Kidney epithelial cell (primary cell): ENCODE measurements around the gene PGM3. TPM values are rescaled to one million over a fixed set of nuclear protein-coding genes. Genes with fewer than 3 reads are reported as not detected.
A peak's percentile ranks its signal among the peaks of the same experiment; 100 is the strongest.

Source experiments
- DNase-seq: peaks from one replicate; pipeline ENCODE4 v3.0.0-alpha.2; 2010; ENCODE audit warnings: low read depth
- H3K27me3 ChIP-seq: 2 replicates; pipeline ENCODE4 v1.6.0; 2011; ENCODE audit warnings: low read length; ENCODE audit not compliant: control insufficient read depth, insufficient read depth
- H3K36me3 ChIP-seq: 2 replicates; pipeline ENCODE4 v1.5.1; 2011; ENCODE audit warnings: low read length; ENCODE audit not compliant: control insufficient read depth, insufficient read depth
- H3K4me3 ChIP-seq: 2 replicates; pipeline ENCODE4 v1.5.1; 2011; ENCODE audit warnings: low read depth, mild to moderate bottlenecking, control low read depth, low read length
- CTCF ChIP-seq: IDR thresholded peaks from 2 replicates; pipeline ENCODE4 v1.5.1; 2011; ENCODE audit warnings: mild to moderate bottlenecking, moderate library complexity, low read length, control low read depth, inconsistent platforms; ENCODE audit not compliant: insufficient read depth, poor library complexity, severe bottlenecking
- total RNA-seq: library from RNA; depleted of rRNA; stranded (reverse); fragments of >200 nt; gene quantifications from 2 replicates; pipeline ENCODE4 v1.2.3, GENCODE V29; 2015

Gene PGM3
- total RNA-seq: 26.3 and 35.3 TPM in 2 replicates

- no peak for TF ChIP-seq CTCF
- no peaks in the 10 kb centered on the region for H3K27me3 ChIP-seq
- peaks cover 4% of the 10 kb centered on the region for H3K36me3 ChIP-seq
- peak; percentile 51 for DNase-seq
- H3K4me3 ChIP-seq: peak within 1 kb of the TSS; percentile 99
Measured at GRCh38 chr6:83192871-83193746, at the start of gene PGM3, which contains the start of gene RWDD2A. TSS of gene PGM3 (minus strand) at chr6:83193265. CDS start at chr6:83191012, 2,253 bp downstream. TSS of gene RWDD2A (plus strand) at chr6:83193357. CDS start at chr6:83194452, 1,095 bp downstream.

GRCh38 chr6:83231146-83231545 lies 38.1 kb upstream of the PGM3 start:
- no peak for DNase-seq
- TF ChIP-seq CTCF: no peak
- Histone ChIP-seq H3K27me3 (no peaks in the 10 kb centered on the region), H3K4me3 (no peak overlapping the region), H3K36me3 (no peaks in the 10 kb centered on the region)

GRCh38 chr6:83226517-83226916 lies 33.5 kb upstream of the PGM3 start:
- no peaks in the 10 kb centered on the region for H3K36me3 ChIP-seq
- H3K4me3 ChIP-seq: no peak overlapping the region
- no peak for TF ChIP-seq CTCF
- H3K27me3 ChIP-seq: no peaks in the 10 kb centered on the region
- no peak for DNase-seq

- Histone ChIP-seq H3K27me3 (no peaks in the 10 kb centered on the region), H3K4me3 (no peak overlapping the region), H3K36me3 (no peaks in the 10 kb centered on the region)
- DNase-seq: no peak
- TF ChIP-seq CTCF: peak; percentile 35
Measured at GRCh38 chr6:83221889-83222479, 28.9 kb upstream of the PGM3 start.

- no peak for TF ChIP-seq CTCF
- no peak overlapping the region for H3K4me3 ChIP-seq
- H3K36me3 ChIP-seq: no peaks in the 10 kb centered on the region
- H3K27me3 ChIP-seq: no peaks in the 10 kb centered on the region
- no peak for DNase-seq
Measured at GRCh38 chr6:83221276-83221675, 28.2 kb upstream of the PGM3 start.
